GM21360 (cell line): Measurements from ENCODE around the gene TNNT1.
A peak's percentile ranks its signal among the peaks of the same experiment; 100 is the strongest.
"Not testable (repeated sequence)": the region's sequence is repeated elsewhere in the genome, so short reads cannot be mapped to it uniquely, and the experiment has no call there.

Experiments used
- ATAC-seq: cut with Tn5 transposase; IDR thresholded peaks from one replicate; pipeline ENCODE4 v1.9.1; 2021; ENCODE audit warnings: mild to moderate bottlenecking, moderate library complexity; ENCODE audit not compliant: unreplicated experiment

The TNNT1 gene

GRCh38 chr19:55149078-55150003 is at the start of gene TNNT1:
Gene TNNT1, minus strand, starts transcription at chr19:55149206. Its CDS starts 2,049 bp downstream, at chr19:55147157.
- ATAC-seq, result no peak

GRCh38 chr19:55198651-55199050 is 49.6 kb upstream of the TNNT1 start:
- no peak for ATAC-seq

- ATAC-seq, result no peak
Measured at GRCh38 chr19:55197528-55197927, 48.5 kb upstream of the TNNT1 start.

- ATAC-seq, result no peak
Measured at GRCh38 chr19:55196803-55197202, 47.8 kb upstream of the TNNT1 start.

GRCh38 chr19:55193481-55193880 is 44.5 kb upstream of the TNNT1 start:
- no peak for ATAC-seq

GRCh38 chr19:55189403-55189835 is 40.4 kb upstream of the TNNT1 start:
- ATAC-seq, result no peak

GRCh38 chr19:55188625-55189024 is 39.6 kb upstream of the TNNT1 start:
- no peak for ATAC-seq

GRCh38 chr19:55186080-55186479 is 37.1 kb upstream of the TNNT1 start:
- ATAC-seq, result no peak

- ATAC-seq, result no peak
Measured at GRCh38 chr19:55181740-55182139, 32.7 kb upstream of the TNNT1 start.

- no peak for ATAC-seq
Measured at GRCh38 chr19:55179606-55180484, 30.8 kb upstream of the TNNT1 start, which contains the start of gene SYT5. Gene SYT5, minus strand, starts transcription at chr19:55180289. Its CDS starts 1,248 bp downstream, at chr19:55179041.

GRCh38 chr19:55178781-55179599 is 30.0 kb upstream of the TNNT1 start:
- peak; percentile 70 for ATAC-seq

- ATAC-seq, result no peak
Measured at GRCh38 chr19:55176076-55176475, 27.1 kb upstream of the TNNT1 start.

- ATAC-seq, result no peak
Measured at GRCh38 chr19:55175117-55175867, 26.3 kb upstream of the TNNT1 start.

GRCh38 chr19:55174425-55175116 is 25.6 kb upstream of the TNNT1 start:
- ATAC-seq, result no peak

- no peak for ATAC-seq
Measured at GRCh38 chr19:55173714-55174409, 24.9 kb upstream of the TNNT1 start.

- no peak for ATAC-seq
Measured at GRCh38 chr19:55173186-55173713, 24.2 kb upstream of the TNNT1 start.

- ATAC-seq, result no peak
Measured at GRCh38 chr19:55172741-55173140, 23.7 kb upstream of the TNNT1 start.

GRCh38 chr19:55172318-55172717 is 23.3 kb upstream of the TNNT1 start:
- ATAC-seq, result not testable (repeated sequence)
